Activated CD4-positive, alpha-beta T cell treated with anti-CD3 and anti-CD28 coated beads, Interleukin-2, Interleukin-6, amounts not matched to agents 100 ng/mL and 50 ng/mL, durations not matched to agents 16 hours and 8 hours (primary cell): ENCODE results near the gene GPX4.
A peak's percentile ranks its signal among the peaks of the same experiment; 100 is the strongest.
"Not testable (repeated sequence)": the region's sequence is repeated elsewhere in the genome, so short reads cannot be mapped to it uniquely, and the experiment has no call there.

Experiments
- DNase-seq: peaks from one replicate; pipeline ENCODE4 v3.0.0-alpha.2; 2020

GPX4 gene

GRCh38 chr19:1105008-1105872 is 1.4 kb downstream of the GPX4 start:
- no peak for DNase-seq

DNA sequence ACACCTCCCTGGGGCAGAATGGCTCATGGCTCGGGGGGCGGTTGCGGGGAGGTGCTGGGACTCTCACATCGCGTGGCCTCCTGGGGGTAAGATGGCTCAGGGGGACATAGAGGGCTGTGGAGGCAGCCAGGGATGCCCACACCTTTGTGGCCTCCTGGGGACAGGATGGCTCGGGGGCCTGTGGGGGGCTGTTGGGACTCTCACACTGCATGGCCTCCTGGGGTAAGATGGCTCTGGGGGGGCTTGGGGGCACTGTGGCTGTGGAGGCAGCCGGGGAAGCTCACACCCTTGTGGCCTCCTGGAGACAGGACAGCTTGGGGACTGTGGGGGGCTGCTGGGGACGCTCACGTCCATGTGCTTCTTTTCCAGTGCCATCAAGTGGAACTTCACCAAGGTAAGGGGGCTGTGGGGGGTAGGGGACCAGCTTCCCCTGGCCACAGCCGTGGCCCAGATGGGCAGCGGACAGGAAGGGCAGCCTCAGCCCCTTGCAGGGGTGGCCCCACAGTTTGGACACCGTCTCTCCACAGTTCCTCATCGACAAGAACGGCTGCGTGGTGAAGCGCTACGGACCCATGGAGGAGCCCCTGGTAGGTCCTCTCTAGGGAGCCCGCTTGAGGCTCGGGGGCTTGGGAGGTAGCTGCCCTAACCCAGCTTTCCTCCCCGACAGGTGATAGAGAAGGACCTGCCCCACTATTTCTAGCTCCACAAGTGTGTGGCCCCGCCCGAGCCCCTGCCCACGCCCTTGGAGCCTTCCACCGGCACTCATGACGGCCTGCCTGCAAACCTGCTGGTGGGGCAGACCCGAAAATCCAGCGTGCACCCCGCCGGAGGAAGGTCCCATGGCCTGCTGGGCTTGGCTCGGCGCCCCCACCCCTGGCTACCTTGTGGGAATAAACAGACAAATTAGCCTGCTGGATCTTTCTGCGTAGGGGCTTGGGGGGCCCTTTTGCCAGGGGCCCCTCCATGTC is 2.4 kb downstream of the GPX4 start:
- DNase-seq = no peak

- DNase-seq = no peak
Measured at GRCh38 chr19:1106841-1107660, 3.3 kb downstream of the GPX4 start.

GRCh38 chr19:1107661-1108261 is 4.0 kb downstream of the GPX4 start:
- DNase-seq = no peak

DNA sequence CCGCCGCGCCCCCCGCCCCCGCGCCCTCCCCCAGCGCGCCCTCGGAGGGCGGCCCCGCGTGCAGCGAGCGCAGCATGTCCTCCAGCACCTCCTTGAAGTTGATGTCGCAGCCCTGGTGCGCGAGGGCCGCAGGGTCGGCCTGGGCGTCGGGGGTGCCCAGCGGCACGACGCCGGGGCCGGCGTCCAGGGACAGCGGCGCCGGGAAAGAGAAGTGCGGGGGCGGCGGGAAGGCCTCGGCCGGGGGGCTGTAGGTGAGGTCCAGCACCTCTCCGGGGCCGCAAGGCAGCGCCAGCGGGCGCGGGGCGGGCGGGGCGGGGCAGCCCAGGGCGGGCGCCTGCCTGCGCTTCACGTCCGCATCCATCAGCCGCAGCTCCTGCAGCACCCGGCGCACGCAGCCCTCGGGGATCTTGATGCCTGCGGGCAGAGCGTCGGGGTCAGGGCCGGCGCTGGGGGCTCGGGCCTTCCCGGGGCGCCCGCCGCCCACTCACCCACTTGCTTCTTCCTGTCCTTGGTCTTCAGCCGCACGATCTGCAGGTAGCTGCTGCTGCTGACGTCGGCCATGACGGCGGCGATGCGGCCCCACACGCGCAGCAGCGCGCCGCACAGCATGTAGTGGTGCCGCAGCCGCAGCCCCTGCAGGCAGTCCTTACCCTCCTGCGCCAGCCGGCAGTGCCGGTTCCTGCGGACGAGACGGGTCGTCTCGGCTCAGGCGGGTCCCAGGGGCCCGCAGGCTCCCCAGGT is 4.7 kb downstream of the GPX4 start:
- DNase-seq = no peak

DNA sequence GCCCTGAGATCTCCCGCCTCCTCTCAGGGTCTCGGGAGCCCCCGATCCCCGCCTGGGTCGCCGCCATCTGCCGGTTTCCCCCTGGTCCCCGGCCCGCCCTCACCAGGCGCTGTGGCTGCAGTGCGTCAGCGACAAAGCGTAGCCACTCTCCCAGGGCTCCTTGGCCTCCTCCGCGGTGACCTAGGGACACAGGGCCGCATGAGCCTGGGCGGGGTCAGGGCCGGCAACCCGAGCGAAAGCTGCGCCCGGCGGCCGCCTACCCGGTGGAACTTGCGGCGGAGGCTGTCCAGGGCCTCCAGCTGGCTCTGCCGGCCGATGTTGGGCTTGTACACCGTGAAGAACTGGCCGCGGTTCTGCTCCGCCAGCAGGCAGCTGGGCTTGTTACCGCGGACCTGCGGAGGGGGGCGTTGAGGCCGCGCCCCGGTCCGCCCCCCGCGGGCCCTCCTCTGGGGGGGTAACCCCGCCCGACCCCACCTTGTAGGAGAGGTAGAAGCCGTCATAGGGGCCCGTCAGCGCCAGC is 5.3 kb downstream of the GPX4 start:
- DNase-seq = no peak

GRCh38 chr19:1109697-1110671 is 6.2 kb downstream of the GPX4 start:
- no peak for DNase-seq

- DNase-seq = no peak
Measured at GRCh38 chr19:1110809-1111640, 7.2 kb downstream of the GPX4 start.

- DNase-seq = no peak
Measured at GRCh38 chr19:1111641-1112267, 8.0 kb downstream of the GPX4 start.

- no peak for DNase-seq
Measured at GRCh38 chr19:1112268-1113029, 8.7 kb downstream of the GPX4 start.

GRCh38 chr19:1113030-1113985 is 9.5 kb downstream of the GPX4 start:
- DNase-seq = peak; percentile 87

DNA sequence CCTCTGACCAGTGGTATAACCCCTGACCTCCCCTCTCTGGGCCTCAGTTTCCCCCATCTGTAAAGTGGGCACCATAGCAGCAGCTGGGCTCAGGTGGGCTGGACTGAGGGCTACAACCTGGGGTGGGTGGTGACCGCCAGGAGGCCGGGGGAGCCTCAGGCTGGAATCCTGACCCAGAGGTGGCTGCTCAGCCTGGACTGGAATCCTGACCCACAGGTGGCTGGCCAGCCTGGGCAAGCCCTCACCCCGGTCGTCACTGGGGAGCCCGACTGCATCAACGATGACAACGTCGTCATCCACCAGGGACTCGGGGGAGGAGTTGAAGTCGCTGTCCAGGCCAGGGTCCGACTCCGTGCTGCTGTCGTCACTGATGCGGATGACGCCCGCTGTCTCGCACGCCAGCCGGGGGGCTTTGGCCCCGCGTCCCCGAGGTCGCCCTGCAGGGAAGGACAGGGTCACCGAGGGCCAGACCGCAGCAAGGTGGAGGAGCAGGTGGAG is 10.2 kb downstream of the GPX4 start:
- DNase-seq = no peak

DNA sequence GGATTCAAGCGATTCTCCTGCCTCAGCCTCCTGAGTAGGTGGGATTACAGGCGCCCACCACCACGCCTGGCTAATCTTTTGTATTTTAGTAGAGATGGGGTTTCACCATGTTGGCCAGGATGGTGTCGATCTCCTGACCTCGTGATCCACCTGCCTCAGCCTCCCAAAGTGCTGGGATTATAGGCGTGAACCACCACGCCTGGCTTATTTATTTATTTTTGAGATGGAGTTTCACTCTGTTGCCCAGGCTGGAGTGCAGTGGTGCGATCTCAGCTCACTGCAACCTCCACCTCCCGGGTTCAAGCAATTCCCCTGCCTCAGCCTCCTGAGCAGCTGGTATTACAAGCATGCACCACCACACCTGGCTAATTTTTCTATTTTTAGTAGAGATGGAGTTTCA is 10.9 kb downstream of the GPX4 start:
- not testable (repeated sequence) for DNase-seq

DNA sequence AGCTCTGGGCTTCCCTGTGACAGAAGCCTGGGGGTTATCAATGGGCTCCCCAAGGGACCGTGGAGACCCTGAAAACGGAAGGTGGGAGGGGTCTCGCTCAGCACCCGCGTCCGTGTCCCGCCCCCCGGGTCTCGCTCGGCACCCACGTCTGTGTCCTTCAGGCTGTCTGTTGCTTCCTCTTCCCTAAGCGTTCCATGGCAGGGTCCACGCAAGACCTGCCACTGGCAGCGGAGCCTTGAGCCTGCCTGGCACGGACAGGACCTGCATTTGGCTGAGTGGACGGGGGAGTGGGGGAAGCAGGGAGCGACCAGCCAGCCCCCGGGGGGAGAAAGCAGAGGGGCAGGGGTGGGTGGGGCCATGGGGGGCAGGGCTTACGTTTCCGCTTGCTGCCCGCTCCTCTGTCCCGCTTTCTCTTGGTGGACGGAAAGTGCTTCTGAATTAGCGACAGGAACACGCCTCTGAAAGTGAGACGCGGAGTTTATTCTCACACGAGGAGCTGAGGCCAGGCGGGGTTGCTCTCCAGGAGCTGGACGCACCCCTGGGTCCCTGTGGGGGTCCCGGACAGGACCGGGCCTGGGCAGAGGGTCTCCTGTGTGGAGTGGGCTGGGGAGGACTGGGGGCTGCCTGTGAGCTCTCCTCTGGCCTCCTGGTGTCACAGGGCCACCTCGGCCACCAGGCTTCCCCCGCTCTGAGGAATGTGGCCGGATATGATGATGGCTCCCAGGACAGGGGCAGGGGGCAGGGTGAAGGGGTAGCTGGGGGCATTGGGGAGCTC is 12.0 kb downstream of the GPX4 start:
- no peak for DNase-seq

GRCh38 chr19:1116726-1117581 is 13.2 kb downstream of the GPX4 start:
- DNase-seq = no peak
